NCI-H2029 treated with DMSO at 0.1 percent for 48 hours (cell line): Measurements from ENCODE around the gene CEP295NL.
"Not testable (repeated sequence)": the region's sequence is repeated elsewhere in the genome, so short reads cannot be mapped to it uniquely, and the experiment has no call there.

ENCODE experiments used
- DNase-seq: peaks from one replicate; lab custom pipeline; 2025; lab: John Stamatoyannopoulos, UW

The CEP295NL gene

GRCh38 chr17:78905116-78905515 lies 2.1 kb upstream of the CEP295NL start:
- DNase-seq, result no peak

GRCh38 chr17:78904371-78904770 lies 1.4 kb upstream of the CEP295NL start:
- no peak for DNase-seq

- not testable (repeated sequence) for DNase-seq
Measured at GRCh38 chr17:78902231-78902630, 770 bp downstream of the CEP295NL start.

GRCh38 chr17:78901806-78902205 lies 1.2 kb downstream of the CEP295NL start:
- DNase-seq, result no peak

- DNase-seq, result no peak
Measured at GRCh38 chr17:78900816-78901215, 2.2 kb downstream of the CEP295NL start.

- DNase-seq, result no peak
Measured at GRCh38 chr17:78899361-78900260, 3.4 kb downstream of the CEP295NL start.

GRCh38 chr17:78898947-78899346 lies 4.1 kb downstream of the CEP295NL start:
- DNase-seq, result no peak

- DNase-seq, result no peak
Measured at GRCh38 chr17:78898075-78898836, 4.7 kb downstream of the CEP295NL start.

- no peak for DNase-seq
Measured at GRCh38 chr17:78897664-78898047, 5.3 kb downstream of the CEP295NL start.

- DNase-seq, result no peak
Measured at GRCh38 chr17:78896834-78897663, 6.0 kb downstream of the CEP295NL start.

GRCh38 chr17:78896091-78896833 lies 6.7 kb downstream of the CEP295NL start:
- no peak for DNase-seq

GRCh38 chr17:78895322-78895721 lies 7.7 kb downstream of the CEP295NL start:
- no peak for DNase-seq

- DNase-seq, result no peak
Measured at GRCh38 chr17:78893684-78894083, 9.3 kb downstream of the CEP295NL start.

GRCh38 chr17:78892936-78893379 lies 10.0 kb downstream of the CEP295NL start:
- DNase-seq, result no peak

- DNase-seq, result no peak
Measured at GRCh38 chr17:78892520-78892919, 10.5 kb downstream of the CEP295NL start.

- no peak for DNase-seq
Measured at GRCh38 chr17:78892062-78892456, 10.9 kb downstream of the CEP295NL start.

GRCh38 chr17:78891406-78892061 lies 11.5 kb downstream of the CEP295NL start:
- no peak for DNase-seq

GRCh38 chr17:78890498-78890897 lies 12.5 kb downstream of the CEP295NL start:
- no peak for DNase-seq

- DNase-seq, result not testable (repeated sequence)
Measured at GRCh38 chr17:78890096-78890495, 12.9 kb downstream of the CEP295NL start.

GRCh38 chr17:78889531-78889930 lies 13.5 kb downstream of the CEP295NL start:
- DNase-seq, result no peak
